Gastrocnemius medialis (tissue), 4 donors: ENCODE measurements around the gene GCLC.

Experiments used
- POLR2A ChIP-seq, 2 donors: fragments of 450-650 bp; IDR thresholded peaks; one replicate each; pipeline ENCODE4 v1.6.1; 2017; ENCODE audit warnings: antibody characterized with exemption in 2 of 2, mild to moderate bottlenecking in 2 of 2, moderate library complexity in 2 of 2
- TF ChIP-seq, protein P1 (sequence below), 5 experiments: fragments of 450-650 bp in 3 of 5; fragments of 200-600 bp in 2 of 5; sonication (generic) in 2 of 5; IDR thresholded peaks in 4 of 5; conservative IDR thresholded peaks in 1 of 5; 1 replicate in 4 of 5; 2 replicates in 1 of 5; pipeline ENCODE4 v1.5.1; 2016 to 2019; ENCODE audit warnings: antibody characterized with exemption in 5 of 5, mild to moderate bottlenecking in 3 of 5, moderate library complexity in 3 of 5

- TF ChIP-seq POLR2A (IDR thresholded peaks at IDR 0.05) = no peak
- TF ChIP-seq, protein P1, sequence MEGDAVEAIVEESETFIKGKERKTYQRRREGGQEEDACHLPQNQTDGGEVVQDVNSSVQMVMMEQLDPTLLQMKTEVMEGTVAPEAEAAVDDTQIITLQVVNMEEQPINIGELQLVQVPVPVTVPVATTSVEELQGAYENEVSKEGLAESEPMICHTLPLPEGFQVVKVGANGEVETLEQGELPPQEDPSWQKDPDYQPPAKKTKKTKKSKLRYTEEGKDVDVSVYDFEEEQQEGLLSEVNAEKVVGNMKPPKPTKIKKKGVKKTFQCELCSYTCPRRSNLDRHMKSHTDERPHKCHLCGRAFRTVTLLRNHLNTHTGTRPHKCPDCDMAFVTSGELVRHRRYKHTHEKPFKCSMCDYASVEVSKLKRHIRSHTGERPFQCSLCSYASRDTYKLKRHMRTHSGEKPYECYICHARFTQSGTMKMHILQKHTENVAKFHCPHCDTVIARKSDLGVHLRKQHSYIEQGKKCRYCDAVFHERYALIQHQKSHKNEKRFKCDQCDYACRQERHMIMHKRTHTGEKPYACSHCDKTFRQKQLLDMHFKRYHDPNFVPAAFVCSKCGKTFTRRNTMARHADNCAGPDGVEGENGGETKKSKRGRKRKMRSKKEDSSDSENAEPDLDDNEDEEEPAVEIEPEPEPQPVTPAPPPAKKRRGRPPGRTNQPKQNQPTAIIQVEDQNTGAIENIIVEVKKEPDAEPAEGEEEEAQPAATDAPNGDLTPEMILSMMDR (IDR thresholded peaks at IDR 0.05 in 4 of 5, conservative IDR thresholded peaks at IDR 0.05 in 1 of 5) = no peak
Observed at GRCh38 chr6:53565886-53566285, 21.0 kb upstream of the GCLC start.
